IPS-NIHi7 (cell line): ENCODE data around the gene CDH23.
A peak's percentile ranks its signal among the peaks of the same experiment; 100 is the strongest.
"Not testable (repeated sequence)": the region's sequence is repeated elsewhere in the genome, so short reads cannot be mapped to it uniquely, and the experiment has no call there.

ENCODE experiments used
- DNase-seq: peaks from one replicate; pipeline ENCODE4 v3.0.0; 2012; ENCODE audit warnings: mixed read lengths; ENCODE audit errors: extremely low spot score

CDH23 gene

DNA sequence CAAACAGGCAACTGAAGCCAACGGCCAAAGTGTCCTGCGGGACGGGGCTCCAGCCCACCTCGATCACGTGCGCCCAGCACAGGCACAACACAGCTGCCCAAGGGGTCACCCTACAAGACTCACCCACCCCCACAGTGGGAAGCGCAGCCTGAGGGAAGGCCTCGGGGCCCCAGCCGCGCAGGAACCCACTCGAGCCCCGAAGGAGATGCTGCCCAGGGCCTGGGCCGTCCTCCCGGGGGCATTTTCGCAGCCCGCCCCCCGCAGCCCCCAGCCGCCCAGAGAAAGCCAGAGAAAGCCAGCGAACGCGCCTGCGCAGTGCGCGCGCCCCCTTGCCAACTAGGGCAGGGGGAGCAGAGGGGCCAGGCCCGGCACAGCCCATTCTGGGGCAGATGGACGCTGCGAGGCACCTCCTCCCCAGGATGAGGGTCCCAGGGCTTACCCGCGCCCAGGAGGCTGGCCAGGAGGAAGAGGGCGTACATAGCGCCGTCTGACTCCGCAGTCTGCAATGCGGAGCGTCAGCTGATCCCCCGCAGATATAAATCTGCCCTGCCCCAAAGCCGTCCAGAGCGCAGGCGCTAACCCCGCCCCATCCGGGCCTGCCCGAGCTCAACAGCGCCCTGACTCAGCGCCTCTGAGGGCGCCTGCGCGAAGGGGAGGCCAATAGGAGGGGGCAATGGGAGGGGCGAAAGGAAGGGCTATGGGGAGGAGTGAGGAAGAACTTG, 454.2 kb downstream of the CDH23 start, which contains the start of gene PSAP:
Gene PSAP, minus strand, starts transcription at position 509 of the 722 bp plus-strand sequence. Its CDS starts 30 bp downstream, at position 479.
- DNase-seq, result peak; percentile 99

DNA sequence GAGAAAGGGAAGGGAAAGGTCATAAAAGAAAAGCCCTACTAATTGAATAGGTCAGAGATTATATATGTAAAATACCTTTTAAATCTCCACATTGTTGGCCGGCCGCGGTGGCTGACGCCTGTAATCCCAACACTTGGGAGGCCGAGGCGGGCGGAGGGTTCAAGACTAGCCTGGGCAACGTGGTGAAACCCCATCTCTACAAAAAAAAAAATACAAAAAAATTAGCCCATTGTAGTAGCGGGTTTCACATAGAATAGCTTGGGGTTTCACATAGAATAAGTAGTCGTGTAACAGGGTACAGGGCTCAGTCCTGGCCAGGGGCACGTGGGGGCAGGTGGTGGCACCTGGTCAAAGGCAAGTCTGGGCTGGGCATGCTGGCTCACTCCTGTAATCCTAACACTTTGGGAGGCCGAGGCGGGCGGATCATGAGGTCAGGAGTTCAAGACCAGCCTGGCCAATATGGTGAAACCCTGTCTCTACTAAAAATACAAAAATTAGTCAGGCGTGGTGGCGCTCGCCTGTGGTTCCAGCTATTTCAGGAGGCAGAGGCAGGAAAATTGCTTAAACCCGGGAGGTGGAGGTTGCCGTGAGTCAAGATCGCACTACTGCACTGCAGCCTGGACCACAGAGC, 454.9 kb downstream of the CDH23 start:
- not testable (repeated sequence) for DNase-seq

DNA sequence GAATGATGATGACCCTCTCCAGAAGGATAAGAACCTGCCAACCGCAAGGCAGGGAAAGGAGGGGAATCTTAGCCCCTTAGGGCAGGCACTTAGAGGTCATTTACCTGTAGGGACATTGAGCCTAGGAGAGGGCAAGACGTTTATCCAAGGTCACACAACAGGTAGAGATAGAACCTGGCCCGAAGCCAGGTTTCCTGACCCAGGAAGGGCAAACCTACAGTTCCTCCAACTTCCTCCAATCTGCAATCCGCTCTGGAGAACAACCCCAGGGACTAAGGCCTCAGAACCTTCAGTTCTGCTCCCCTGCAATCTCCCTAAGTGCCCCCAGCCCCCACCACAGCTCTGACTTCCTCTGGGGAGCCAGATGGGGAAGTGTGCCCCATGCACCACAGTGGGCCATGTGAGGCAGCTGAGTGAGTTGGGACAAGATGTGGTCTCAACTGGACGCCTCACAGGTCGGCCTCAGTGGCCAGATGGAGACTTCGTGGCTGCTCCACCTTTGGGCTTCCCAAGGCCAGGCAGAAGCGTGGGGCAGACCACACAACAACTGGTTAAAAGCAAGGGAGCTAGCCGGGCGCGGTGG, 455.7 kb downstream of the CDH23 start:
- no peak for DNase-seq

DNA sequence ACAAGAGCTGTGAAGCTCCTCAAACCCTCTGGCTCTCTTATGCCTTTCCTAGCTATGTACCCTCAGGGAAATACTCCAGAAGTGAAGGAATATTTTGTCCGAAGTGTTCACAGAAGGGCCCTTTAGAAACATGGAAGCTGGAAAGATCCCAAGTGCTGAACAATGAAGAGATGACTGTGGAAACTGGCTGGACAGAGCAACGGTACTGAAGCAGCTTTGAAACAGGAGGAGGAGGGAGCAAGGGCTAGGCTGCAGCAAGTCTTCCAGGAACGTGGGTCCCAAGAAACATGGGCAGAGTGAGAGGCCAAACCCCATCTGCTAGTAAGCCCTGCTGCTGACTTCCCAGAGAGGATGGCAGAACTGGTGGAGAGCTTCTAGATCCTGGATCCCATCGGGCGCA, 457.3 kb downstream of the CDH23 start:
- DNase-seq, result no peak

DNA sequence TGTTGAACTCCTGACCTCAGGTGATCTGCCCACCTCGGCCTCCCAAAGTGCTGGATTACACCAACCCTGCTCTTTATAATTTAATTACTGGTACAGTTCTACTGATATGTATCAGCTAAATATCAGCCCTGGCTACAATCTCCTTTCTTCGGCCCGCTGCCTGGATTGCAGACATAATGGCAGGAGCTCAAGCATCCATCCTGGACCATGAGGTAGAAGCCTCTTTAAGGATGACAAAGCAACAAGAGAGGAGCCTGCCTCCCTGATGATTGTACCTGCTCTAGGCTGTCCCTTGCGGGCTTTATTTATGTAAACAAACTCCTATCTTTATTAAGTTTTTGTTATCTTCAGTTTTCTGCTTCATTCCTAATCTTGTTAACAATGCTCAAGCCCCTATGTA, 459.9 kb downstream of the CDH23 start:
- no peak for DNase-seq

DNA sequence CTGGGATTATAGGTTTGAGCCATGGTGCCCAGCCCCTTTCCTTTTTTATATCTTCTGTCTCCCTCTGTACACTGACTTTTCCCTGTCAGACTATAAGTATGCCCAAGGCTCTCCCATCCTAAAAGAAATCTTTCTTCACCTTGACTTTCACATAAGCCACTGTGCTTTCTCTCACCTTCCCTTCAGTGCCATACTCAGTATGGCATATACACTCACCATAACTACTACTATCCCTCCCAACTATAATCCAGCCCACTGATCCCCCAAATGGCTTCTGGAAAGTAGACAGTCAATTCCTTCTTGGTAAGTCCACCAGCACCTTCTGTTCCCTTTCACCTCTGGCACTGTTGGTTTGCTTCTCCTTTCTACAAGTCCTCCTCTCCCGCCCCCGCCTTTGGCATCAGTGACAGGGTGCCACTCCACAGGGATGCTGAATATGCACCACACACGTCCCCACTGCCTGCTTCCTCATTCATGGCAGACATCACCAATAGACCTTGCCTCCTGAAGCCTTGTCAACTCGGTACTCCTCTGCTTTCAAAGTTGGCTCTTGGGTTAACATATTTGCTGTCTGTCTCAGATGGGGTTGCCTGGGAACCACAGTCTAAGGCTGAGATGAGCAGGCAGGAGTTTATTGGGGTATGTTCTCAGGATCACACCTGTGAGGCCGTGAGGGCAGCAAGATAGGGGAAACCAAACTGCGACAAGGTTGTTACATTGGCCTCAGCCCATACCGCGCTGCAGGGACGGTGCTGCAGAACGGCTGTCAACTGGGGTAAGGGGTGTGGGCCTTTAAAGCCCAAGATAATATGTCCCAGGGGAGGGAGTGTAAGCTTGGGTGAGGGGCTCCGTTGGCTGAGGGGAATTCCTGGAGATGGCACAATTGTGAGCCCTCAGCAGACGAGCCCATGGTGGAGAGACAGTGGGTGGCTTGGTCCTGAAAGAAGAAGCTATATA, 461.5 kb downstream of the CDH23 start:
- no peak for DNase-seq

DNA sequence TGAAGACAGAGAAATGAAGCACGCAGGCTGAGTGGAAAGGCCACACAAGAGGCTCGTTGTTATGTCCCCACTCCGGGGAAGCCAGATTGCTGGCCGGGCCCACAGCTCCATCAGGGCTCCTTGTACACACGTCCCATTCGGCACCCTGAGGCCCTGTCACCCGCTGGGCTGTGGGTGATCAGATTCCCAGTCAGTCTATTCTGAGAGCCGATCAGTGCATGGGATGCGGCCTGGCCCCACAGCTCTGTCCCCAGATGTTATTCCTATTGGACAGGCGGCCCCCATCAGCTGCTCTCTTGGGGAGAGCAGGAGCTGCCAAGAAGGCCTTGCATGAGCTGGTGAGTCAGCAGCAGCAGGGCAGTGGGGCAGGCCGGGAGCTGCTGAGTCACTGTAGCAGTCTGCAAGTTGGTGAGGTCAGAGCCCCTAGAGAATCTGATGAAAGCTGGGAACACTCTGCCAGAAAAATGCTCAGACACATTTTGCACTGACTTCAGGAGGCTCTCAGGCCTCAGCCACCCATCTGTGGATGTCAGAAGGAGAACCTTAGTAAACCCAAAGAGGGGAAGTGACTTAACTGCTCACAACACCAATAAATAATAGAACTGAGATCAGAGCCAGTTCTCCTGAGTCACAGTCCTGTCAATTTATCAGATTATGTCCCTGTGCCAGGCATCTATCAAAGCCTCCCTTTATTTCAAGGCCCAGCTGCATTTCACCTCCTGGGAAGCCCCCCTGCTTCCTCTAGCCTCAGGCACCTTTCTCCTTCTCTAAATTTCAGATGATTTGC, 463.7 kb downstream of the CDH23 start:
- DNase-seq, result peak; percentile 85

DNA sequence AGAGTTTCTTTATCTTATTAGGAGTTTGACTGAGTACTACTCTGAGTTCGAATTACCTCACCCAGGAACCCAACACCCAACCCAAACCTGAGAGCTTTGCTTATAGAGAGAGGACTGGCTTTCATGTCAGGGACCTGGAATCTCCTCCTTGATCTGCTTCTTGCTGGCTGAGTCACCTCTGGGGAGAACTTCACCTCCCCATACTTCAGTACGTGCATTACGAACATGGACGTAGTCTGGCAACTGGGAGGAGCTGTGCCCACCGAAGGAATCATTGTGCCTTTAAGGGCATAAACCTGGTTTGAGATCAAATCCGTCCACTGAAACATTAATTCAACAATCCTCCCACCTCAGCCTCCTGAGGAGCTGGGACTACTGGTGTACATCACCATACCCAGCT, 466.5 kb downstream of the CDH23 start:
- DNase-seq, result no peak

DNA sequence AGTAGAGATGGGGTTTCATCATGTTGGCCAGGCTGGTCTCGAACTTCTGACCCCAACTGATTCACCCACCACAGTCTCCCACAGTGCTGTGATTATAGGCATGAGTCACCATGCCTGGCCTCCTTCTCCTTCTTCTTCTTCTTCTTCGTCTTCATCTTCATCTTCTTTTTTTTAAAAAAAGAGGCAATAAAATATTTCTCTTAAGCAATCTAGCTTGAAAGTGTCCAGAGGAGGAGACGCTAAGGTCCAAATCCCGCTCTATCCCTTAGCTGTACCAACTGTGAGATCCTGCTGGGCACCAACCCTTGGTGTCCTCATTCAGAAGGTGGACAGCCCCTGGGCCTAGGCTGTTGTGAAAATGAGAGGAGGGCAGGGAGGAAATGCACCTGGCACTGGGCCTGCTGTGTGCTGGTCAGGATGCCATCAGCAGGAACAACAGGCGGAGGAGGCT, 468.2 kb downstream of the CDH23 start:
- no peak for DNase-seq
